DMS79 (cell line): Measurements from ENCODE around the gene DLX6.
"Not testable (repeated sequence)": the region's sequence is repeated elsewhere in the genome, so short reads cannot be mapped to it uniquely, and the experiment has no call there.

Experiments
- DNase-seq: peaks from one replicate; lab custom pipeline; 2025; lab: John Stamatoyannopoulos, UW

DLX6 gene

DNA sequence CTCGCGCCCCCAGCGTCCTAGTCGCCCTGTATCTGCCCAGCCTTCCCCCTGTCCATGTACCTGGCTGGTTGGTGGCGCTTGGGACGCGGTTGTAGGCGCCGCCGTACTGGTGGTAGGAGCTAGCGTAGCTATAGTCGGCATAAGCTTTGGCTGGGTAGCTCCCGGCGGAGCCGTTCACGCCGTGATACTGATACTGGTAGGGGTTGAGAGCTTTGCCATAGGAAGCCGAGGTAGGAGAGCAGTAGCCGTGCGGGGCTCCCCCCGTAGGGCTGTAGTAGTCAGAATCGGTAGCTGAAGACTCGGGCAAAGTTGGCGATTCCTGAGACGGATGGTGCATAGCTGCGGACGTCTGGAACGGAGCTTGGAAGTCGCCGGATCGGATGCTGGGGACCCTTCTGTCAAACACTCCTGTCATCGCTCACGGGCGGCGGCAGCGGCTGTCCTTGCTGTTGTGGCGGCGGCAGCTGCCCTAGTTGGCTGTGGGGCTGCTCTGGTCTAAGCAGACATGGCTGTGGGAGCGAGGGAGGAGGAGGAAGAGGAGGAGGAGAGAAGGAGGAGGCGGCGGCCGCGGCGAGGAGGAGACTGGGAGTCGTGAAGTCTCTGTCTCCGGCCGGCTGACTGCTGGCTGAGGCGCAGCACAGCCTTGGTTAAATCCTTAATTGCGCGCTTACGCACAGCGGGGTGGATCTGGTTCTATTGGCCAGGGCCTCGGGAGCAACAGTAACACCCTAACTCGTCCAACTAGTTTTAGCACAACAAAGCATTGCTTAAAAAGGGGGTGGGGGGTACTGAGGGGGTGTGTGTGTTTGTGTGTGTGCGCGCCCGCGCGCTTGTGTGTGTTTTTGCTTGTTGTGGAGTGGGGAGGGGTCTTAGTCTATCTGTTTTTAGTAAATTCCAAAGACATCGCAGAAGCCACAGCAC lies 19.1 kb downstream of the DLX6 start, which contains the start of gene DLX5:
DLX5 (minus strand) TSS at position 623 of the 921 bp plus-strand sequence; CDS start at position 415, 208 bp downstream.
- DNase-seq, result peak; percentile 23

DNA sequence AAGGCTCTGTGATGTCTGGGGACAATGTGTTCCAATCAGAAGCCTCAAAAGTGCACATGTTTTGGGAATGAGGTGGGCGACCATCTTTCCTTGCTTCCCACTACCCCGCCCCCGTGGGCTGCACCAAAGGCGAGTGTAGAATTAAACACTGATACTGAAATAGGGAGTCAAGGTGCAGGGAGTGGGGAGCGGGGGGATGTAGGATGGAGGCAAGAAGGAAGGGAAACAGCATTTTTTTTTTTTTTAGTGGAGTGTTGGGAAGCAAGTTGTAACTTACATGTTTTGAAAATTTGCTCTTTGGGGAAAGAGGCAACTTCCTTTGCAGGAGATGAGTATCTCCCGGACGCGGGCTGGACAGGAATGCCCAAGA lies 19.8 kb downstream of the DLX6 start:
- no peak for DNase-seq

DNA sequence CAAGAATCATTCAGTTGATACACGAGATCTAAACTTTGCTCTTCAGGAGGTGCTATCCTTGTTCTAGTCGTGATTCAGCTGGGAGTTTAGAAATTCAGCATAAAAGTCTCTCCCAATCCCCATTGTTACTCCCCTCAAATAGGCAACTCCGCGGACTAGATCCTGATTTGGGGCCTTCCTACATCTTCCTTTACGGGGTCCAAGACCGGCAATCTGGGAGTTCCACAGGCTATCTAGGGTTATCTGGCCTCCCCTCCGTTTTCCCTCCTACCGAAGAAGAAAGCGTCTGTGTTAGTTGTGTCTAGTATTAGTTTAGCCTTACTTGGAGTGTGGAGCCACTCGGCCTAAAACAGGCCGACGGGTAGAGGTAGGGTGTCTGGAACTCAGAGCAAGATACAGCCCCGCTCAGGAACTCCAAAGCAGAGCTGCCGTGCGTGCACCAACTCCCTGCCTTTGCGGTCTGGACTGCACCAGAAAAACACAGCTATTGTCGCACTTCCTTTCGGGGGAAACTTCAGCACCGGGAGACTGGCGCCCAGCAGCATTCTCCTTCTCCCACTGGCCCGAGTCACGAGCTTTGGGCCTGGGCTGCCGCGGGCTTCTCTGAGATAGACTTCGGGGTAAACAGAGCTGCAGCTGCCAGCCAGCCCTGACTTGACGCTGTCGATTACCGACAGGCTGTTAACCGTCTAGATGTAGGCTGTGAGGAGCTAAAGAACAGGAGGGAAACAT lies 20.8 kb downstream of the DLX6 start:
- DNase-seq, result no peak

DNA sequence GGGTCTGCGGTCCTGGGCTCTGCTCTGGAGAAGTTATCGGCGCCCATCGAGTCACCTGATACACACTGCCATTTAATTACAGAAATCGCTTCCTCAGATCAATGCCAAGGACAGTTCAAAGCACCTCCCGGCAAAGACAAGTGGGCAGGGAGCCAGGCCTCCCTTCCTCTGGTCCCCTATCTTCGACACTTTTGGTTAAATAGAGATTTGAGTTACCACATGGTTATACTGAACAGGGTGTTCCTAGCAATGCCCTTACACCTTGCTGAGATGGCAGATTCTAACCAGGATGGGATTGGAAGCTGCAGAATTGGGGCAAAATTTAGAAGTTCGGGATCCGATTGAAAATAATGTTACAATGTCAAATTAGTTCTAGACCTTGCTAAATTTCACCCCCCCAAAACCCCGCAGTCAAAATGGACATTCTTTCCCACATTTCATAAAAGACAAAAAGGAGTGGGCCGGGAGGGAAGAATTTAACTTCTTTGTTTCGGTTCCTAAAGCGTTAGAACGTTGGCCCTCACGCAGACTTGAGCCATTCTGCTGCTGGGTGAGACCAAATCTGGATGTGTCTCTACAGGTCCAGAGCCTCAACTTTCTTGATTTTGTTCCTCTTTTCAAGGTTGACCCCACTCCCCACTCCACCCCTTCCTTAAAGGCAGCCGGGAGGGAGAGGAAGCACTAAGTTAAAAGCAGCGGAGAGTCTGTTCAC lies 21.5 kb downstream of the DLX6 start:
- no peak for DNase-seq

DNA sequence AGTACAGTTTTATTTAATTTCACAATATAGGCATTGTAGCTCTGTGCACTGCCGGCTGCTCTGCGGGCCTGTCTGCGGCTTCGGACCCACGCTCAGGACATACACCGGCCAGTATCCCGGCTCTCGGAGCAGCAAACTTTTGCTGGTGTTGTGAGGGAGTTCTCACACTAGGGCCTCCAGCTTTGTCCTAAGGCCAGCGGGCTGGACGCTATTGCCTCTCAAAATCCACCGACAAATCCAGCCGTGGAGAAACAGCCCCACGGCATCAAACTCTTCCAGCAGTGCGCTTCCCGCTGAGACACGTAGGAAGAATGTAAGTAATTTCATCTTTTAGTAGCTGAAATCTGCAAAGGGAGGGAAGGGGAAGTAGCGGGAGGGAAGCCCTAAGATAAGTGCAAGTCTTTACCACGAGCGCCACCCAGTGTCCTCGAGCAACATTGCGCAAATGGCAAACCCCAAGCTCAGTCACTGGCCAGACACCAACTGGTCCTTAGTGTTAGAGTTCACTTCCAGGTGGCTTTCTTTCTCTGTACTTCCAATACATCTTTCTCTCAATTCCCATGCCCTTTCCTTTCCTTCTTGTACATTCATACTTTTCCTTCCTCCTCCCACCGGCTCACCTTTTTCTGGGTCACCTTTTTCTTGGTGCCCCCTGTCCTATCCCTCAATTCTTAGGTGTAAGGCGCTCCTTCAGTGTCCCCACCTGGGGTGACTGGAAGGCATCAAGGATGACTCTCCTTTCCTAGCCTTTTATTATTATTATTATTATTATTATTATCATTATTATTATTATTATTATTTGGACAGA lies 22.3 kb downstream of the DLX6 start:
- DNase-seq, result peak; percentile 51

DNA sequence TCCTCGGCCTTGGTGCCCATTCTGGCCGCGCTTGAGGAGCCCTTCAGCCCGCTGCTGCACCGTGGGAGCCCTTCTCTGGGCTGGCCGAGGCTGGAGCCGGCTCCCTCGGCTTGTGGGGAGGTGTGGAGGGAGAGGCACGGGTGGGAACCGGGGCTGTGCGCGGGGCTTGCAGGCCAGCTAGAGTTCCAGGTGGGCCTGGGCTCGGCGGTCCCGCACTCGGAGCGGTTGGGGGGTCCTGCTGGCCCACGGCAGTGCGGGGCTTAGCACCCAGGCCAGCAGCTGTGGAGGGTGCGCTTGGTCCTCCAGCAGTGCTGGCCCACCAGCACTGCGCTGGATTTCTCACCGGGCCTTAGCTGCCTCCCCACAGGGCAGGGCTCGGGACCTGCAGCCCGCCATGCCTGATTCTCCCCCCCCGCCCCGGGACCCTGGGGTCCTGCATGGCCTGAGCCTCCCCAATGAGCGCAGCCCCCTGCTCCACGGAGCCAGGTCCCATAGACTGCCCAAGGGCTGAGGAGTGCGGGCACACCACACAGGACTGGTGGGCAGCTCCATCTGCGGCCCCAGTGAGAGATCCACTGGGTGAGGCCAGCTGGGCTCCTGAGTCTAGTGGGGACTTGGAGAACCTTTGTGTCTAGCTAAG lies 29.0 kb downstream of the DLX6 start:
- not testable (repeated sequence) for DNase-seq

DNA sequence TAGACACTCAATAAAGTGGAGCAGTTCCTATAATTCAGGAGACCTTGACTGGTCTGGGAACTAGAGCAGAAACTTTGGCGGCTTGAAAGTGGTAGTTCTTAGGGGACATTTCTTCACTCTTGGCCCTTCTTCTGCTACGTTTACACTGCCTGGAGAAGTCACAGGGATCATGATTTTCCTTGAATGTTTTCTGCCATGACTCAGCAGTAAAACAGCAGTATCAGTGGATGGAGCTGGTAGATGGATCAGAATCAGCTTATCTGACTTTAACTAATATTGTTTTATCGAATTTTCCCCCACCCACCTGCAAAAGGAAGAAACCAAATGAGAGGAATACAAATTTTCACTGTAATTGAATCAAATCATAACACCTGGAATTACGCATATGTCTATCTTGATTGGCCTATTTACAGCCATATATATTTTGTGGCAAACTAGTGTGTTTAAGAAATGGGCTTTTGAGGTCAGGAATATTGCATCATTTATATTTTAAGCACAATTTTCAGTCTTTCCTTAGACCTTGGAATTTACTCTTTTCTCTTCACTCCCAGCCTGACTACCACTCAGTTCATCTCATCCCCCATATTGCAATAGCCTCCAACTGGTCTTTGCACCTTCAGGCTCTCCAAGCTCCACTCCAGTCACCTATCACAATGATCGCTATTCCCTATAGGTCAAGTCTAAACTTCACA lies 34.2 kb downstream of the DLX6 start:
- DNase-seq, result no peak

DNA sequence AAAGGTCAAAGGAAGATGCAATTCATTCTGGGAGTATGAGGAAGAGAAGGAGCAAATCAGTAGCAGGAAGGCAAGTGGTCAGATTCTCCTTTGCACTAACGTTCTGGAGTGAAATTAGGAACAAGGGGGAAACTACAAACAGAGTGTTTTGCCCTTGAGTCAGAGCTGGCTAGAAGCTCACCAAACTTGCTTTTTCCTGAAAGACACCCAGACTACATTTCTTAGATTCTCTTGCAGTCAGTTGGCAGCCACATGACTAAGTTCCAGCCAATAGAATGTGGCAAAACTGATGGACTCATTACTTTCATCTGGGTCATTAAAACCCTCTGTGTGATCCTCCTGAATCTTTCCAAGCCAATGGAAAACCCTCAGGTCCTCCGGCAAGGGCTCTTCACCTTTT lies 37.9 kb downstream of the DLX6 start:
- no peak for DNase-seq
